HG03521 (cell line): Measurements from ENCODE around the gene PTPN3.
"Not testable (repeated sequence)": the region's sequence is repeated elsewhere in the genome, so short reads cannot be mapped to it uniquely, and the experiment has no call there.

Experiments used
- ATAC-seq: cut with Tn5 transposase; IDR thresholded peaks from one replicate; pipeline ENCODE4 v1.9.1; 2021; ENCODE audit warnings: mild to moderate bottlenecking, moderate library complexity; ENCODE audit not compliant: unreplicated experiment

Gene PTPN3, protein sequence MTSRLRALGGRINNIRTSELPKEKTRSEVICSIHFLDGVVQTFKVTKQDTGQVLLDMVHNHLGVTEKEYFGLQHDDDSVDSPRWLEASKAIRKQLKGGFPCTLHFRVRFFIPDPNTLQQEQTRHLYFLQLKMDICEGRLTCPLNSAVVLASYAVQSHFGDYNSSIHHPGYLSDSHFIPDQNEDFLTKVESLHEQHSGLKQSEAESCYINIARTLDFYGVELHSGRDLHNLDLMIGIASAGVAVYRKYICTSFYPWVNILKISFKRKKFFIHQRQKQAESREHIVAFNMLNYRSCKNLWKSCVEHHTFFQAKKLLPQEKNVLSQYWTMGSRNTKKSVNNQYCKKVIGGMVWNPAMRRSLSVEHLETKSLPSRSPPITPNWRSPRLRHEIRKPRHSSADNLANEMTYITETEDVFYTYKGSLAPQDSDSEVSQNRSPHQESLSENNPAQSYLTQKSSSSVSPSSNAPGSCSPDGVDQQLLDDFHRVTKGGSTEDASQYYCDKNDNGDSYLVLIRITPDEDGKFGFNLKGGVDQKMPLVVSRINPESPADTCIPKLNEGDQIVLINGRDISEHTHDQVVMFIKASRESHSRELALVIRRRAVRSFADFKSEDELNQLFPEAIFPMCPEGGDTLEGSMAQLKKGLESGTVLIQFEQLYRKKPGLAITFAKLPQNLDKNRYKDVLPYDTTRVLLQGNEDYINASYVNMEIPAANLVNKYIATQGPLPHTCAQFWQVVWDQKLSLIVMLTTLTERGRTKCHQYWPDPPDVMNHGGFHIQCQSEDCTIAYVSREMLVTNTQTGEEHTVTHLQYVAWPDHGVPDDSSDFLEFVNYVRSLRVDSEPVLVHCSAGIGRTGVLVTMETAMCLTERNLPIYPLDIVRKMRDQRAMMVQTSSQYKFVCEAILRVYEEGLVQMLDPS

DNA sequence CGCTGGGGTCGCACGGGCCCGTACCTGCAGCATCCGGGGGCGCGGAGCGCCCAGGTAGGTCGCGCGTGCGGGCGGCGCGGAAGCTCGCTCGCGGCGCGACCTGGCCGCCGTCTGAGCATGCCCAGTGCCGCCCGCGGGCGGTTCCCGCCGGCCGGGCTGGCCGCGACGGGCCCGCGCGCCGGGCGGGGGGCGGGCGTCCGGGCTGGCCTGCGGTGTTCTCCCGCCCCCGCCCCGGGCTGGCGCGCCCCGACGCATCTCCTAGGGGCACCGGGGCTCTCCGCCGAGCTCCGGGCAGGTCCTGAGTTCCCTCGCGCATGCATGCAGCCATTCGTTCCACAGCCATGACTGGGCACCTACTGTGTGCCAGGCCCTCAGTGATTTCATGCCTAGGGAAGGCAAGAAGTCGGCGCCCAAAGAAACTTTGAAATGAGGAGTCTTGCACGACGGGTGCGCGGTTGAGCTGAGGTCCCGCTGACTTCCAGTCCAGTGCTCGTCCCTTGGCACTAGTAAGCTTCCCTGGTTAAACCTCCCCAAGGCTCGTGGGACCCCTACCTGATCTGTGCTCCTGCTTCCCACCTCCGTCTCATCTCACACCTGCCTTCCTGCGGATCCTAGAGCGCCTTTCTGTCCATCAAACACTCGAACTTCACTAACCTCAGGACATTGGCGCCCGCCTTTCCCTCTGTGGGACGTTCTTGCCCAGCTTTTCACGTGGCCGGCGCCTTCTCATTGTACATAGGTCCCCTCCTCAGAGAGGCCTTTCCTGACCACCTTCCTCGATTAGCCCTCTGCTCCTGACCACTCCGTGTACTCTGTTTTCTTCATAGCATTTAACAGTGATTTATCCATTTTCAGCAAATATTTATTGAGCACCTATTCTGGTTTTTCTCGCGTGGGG is at the start of gene PTPN3:
Gene PTPN3, minus strand, starts transcription at position 113 of the 898 bp plus-strand sequence. CDS start 34,873 bp downstream, outside the sequence.
- ATAC-seq, result no peak

DNA sequence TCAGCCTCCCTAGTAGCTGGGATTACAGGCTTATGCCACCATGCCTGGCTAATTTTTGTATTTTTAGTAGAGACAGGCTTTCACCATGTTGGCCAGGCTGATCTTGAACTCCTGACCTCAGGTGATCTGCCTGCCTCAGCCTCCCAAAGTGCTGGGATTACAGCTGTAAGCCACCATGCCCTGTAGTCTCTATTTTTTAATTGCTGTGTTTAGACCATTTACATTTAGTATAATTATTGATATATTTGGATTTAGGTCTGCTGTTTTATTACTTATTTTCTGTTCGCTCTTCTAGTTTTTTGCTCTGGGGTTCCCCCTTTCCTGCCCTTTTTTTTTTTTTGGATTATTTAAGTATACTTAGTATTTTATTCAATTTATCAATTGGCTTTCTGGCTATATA is 46.8 kb upstream of the PTPN3 start:
- not testable (repeated sequence) for ATAC-seq

DNA sequence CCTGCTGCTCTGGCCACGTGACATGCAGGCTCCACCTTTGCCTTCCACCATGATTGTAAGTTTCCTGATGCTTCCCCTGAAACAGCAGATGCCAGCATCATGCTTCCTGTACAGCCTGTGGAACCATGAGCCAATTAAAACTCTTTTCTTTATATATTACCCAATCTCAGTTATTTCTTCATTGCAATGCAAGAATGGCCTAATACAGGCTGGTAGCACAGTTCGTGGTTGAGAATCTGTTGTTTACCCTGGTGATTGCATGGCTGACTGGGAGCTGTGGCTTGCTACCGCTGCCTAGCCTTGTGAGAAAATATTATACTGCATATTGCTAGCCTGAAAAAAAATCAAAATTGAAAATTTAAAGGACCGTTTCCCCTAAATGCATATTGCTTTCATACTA is 44.8 kb upstream of the PTPN3 start:
- ATAC-seq, result no peak

DNA sequence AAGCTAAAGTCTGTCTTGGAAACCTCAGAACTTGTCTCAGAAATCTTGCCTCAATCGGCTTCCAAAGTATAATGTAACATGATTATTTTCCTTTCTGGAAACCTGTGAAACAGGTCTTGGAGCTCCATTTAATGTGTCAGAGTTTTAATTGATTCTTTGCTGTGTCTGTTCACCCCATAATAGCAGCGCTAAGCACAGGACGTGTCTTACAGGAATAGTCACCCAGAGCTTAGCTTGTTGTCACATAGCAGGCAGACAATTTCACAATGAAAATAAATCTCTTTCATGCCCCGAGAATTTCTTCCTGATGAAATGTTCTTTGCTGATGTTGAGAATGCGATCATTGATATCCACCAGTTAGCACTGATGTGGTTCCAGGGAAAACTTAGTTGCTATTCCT is 40.2 kb upstream of the PTPN3 start:
- ATAC-seq, result no peak

DNA sequence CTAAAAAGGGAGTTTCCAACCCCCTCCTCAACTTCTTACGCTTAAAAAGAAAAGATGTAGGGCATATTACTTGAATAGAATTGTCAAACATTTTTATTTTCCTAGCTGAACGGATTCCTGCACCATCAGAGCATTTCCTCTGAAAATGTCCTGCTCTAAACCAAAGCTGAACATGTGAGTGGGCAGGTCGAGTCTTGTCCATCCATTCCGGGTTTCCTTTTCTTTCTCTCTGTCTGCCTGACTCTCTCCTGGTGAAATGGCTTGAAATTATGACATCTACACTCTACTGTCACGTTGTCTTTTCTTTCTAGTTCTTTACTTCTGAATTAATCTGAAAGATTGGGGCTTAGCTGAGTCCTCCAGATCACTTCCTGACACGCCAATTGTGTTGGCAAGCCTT is 39.2 kb upstream of the PTPN3 start:
- no peak for ATAC-seq

DNA sequence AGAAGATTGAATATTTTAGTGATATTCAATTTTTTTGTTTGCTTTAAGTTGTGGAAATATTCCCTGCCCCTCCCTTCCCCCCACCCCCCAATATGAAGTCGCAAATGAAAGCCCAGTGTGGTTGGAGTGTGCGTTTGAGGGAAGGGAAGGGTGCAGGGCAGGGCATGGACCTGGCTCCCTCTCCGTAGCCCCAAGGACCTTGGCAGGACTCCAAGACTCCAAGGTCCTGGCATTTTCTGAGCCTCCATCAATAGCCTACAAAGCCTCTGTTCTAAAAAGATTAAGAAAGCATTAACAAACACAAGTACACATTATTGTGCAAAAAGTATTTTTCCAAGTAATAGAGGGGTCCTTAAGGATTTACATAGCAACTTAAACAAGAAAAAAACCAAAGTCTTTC is 38.8 kb upstream of the PTPN3 start:
- no peak for ATAC-seq

DNA sequence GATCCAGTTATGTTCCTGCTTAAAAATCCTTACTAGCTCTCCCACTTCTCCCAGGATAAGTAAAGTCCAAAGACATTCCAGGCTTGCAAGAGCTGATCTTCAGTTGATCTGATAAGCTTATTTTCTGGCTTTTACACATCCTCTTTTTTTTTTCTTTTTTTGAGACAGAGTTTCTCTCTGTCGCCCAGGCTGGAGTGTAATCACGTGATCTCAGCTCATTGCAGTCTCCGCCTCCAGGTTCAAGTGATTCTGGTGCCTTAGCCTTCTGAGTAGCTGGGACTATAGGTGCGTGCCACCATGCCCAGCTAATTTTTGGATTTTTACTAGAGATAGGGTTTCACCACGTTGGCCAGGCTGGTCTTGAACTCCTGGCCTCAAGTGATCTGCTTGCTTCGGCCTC is 37.3 kb upstream of the PTPN3 start:
- no peak for ATAC-seq

DNA sequence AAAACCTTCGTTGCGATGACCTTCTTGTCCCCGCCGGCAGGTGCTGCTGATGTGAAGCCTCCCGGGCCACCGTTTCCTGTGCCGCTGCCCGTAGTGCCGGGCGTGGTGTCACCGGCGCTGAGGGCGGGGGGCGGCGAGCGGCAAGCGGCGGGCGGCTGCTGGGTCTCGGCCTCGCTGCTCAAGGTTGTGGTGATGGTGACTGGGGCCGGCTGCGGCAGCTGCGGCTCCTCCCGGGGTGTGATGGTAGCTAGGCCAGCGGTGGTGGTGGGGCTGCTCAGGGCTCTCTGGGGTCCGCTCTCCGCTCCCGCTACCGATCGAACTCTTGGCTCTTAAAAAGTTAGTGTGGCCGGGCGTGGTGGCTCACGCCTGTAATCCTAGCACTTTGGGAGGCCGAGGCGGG is 36.0 kb upstream of the PTPN3 start:
- no peak for ATAC-seq

DNA sequence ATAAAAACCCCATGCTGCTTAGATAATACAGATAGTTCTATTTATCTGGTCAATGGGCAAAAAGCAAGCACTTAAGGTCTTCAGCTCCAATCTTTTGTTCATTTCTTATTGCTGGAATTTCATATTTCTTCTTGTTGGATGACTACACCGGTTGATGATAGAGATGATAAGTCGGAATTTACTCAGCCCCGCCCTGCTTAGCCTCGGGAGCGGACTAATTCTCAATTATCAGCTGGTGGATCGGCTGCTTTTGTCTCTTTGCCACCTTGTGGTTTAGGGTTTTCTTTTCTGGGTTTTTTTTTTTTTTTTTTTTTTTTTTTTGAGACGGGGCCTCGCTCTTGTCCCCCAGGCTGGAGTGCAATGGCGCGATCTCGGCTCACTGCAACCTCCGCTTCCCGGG is 34.5 kb upstream of the PTPN3 start:
- not testable (repeated sequence) for ATAC-seq

DNA sequence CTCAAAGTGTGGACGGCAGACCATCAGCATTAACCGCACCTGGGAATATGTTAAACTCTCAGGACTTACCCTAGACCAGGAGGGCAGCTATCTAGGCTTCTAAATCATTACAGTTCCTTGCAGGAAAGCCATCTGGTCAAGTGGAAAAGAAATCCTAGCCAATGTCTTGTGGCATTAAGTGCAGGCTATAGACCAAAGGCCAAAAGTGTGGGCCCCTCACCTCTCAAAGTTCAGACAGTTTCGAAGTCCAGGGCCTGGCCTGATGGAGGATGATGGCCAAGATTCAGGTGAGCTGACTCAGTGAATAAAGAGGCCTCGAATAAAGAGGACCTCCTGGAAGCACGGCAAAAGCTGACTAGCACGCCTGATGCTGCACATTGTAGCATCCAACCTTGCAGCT is 24.0 kb upstream of the PTPN3 start:
- ATAC-seq, result no peak

DNA sequence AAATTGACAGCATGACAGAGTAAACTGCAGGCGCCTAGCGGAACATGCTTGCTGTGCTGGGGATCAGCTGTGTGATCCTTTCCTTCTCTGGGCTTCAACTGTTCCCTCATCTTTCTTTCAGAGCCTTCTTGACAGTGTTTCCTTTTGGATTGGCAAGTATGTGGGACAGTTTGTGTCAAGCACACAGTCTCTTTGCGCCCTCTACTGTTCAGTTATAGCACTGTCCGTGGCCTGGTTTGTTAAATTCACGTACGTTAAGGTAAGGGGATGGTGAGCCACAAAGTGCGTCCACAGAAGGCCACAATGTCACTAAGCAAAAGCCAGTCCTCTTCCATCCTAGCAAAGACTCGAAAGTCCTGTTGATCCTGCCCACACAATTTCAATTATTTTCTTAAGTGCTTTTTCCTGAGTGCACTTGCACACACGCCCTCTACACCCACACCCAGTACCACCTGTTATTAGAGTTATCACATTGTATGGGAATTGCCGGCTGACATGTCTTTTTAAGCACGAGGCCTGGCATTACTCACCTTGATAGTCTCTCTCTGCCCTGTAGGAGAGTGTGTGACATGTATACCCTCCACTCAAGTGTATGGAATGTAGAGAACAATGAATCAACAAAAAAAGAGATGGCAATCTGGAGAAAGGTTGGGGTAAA is 22.5 kb upstream of the PTPN3 start:
- ATAC-seq, result peak; percentile 93

DNA sequence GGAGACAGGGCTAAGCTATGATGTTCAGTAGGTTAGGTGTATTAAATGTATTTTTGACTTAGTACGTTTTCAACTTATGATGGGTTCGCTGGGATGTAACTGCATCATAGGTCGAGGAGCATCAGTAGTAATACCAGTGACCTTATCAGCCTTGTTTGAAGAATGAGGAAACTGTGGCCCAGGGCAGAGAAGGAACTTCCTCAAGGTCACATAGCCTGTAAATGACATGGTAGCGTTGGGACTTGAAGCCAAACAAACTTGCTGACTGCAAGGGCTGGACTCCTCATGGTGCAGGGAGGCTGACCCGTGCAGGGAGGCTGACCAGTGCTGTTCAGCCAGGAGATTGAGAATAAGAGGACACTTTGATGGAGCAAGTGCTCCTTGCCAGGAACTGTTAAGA is 21.3 kb upstream of the PTPN3 start:
- no peak for ATAC-seq

DNA sequence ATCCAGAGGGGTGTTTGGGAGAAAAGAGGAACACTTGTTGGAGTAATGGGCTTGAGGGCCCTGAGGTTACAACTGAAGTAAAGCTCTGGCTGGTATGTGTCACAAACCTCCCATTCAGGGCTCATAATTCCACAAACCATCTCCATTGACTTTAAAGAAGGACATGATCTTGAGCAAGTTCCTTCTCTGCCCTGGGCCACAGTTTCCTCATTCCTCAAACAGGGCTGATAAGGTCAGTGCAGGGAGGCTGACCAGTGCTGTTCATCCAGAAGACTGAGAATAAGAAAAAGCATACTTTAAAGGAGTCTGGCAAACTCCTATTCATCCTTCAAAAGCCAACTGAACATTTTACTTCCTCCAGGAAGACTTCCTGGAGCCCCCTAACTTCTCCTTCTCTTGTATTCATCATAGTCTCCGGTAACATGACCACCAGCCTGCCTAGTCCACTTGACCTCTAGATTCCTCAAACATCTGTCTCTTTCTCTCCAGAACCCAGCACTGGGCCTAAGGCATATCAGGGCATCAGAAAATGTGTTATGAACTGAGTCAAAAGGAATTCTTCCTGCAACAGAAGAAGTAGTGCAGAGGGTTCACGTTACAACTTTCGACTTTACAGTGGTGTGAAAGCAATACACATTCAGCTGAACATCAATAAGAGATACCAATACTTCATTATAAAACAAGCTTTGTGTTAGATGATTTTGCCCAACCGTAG is 20.7 kb upstream of the PTPN3 start:
- ATAC-seq, result no peak

DNA sequence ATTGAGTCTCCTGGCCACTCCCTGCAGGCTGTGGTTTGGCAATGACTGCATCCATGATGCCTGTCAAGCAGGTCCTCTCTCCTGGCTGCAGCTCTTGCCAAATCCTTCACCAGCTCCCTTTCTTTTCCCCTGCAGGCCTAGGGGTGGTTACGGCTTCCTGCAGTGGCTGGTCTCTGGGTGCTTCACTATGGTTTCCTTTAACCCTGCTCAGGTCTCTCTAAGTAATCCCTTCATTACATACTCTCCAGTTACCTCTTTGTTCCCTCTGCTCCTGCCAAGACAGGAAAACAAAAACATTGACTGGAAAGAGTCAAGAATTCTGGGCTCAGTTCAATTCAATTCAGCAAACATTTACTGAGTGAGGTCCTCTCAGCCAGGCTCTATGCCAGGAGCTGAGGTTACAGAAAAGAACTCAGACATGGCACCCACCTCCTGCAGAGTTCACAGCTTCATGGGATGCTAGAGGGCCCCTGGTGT is 19.8 kb upstream of the PTPN3 start:
- ATAC-seq, result no peak

DNA sequence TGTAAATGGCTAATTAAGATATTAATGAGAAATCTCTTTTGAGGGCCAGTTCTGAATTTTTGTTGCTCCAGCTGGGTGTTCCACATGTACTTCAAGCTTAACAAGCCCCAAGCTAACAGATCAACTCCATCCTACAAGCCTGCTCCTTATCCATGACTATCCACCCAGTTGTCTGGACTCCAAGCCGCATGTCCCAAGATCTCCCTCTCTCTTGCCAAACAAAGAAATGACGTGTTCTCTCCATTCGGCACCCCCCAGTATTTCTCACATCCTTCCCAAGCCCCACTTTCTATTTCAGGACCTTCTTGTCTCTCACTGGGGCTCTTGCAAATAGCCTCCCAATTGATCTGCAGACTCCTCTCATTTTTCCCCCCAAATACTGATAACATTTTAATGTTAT is 15.8 kb upstream of the PTPN3 start:
- no peak for ATAC-seq

DNA sequence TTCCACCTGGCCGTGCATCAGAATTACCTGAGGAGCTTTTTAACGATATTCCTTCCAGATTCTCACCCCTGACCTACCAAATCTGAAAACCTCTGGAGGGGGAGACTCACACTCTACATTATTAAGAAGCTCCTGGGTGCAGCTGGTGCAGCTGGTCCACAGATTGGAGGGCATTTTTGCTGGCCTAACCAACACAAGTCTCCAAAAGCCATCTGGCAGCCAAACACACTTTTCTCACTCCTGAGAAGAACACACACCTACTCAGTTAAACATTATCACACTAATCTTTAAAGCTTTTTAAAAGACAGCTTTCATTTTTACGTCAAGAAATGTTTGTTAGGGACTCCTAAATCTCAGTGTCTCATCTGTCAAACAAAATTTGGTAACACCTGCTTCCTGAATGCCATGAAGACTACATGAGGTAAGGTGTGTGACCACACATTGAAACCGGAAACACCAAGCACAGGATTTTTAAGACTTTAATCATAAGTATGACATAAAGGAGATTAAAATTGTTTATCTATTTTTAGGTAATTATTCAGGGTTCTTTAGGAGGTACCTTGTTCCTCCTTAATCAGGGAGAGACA is 14.2 kb upstream of the PTPN3 start:
- no peak for ATAC-seq

DNA sequence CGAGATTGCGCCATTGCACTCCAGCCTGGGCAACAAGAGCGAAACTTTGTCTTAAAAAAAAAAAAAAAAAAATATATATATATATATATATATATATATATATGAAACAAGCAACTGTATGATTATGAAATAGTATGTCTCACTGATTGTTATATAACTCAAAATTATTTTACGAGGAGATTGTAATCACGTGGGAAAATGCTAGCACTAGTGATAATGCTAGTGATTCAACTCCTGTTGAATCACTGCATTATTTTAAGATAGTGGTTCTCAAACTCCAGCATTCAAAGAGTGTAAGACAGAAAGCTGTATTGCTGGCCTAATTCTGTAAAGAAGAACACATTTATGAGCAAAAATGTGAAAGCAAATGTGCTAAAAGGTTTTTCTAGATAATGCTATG is 12.4 kb upstream of the PTPN3 start:
- ATAC-seq, result no peak

DNA sequence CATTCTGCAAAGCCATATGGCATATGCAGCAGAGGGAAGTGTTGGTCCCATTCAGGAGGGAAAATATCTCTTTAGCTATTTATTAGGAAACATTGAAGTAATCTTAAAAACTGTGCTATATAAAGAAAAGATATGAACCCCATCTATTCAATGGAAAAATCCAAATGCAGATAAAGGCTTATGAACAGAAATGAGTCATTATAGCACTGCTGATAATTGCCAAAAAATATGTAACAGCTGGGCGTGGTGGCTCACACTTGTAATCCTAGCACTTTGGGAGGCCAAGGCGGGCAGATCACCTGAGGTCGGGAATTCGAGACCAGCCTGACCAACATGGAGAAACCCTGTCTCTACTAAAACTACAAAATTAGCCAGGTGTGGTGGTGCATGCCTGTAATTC is 11.9 kb upstream of the PTPN3 start:
- ATAC-seq, result not testable (repeated sequence)

DNA sequence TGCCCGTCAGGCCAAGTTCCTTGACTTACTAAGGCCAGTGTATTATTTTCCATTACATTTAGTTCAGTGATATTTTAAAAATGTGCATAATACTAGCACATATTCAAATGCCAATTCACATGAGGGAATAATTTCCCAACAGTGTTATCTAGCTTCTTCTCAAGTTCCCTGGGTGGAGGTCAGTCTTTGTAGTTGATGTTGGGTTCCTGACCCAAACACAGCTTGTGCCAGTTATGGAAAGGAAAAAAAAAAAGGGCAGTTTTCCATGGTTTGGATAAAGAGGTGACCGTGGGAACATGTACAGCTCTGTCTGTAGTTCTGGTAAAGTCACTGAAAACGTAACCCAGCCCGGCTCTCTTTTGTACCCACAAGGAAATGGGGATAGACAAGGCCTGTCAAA is 11.5 kb upstream of the PTPN3 start:
- no peak for ATAC-seq
